HT1080 (cell line): ENCODE measurements around the gene ITGAL. TPM values are rescaled to one million over a fixed set of nuclear protein-coding genes. Genes with fewer than 3 reads are reported as not detected.

Experiments
- DNase-seq: peaks from one replicate; pipeline ENCODE4 v3.0.0-alpha.2; 2015; ENCODE audit warnings: low read depth
- small RNA-seq: library from RNA; depleted of rRNA; stranded (forward); fragments of <200 nt; gene quantifications from one replicate; pipeline ENCODE3, GENCODE V24; 2014
- total RNA-seq: library from RNA; depleted of rRNA; stranded (reverse); fragments of >200 nt; shearing (Covaris generic); gene quantifications from 2 replicates; pipeline ENCODE4 v1.2.3, GENCODE V29; 2014; rRNA removed

Gene ITGAL
- total RNA-seq, 1 experiment from 2014 or later = not detected

- DNase-seq = peak; percentile 15
These were observed 94.8 kb downstream of the ITGAL start for GRCh38 chr16:30567160-30567990.

GRCh38 chr16:30567991-30568638 is 95.6 kb downstream of the ITGAL start:
- DNase-seq = peak; percentile 69

GRCh38 chr16:30569281-30569680 is 96.7 kb downstream of the ITGAL start:
- DNase-seq = no peak

- no peak for DNase-seq
These were observed 97.4 kb downstream of the ITGAL start for GRCh38 chr16:30569746-30570635.

- DNase-seq = no peak
These were observed 98.3 kb downstream of the ITGAL start for GRCh38 chr16:30570636-30571444.

- DNase-seq = peak; percentile 98
These were observed 99.1 kb downstream of the ITGAL start, which contains the start of gene ZNF688 for GRCh38 chr16:30571445-30572322. ZNF688 (minus strand) TSS chr16:30571714; CDS start chr16:30571629, 85 bp downstream.

Small RNA genes within 50 kb of the gene (small RNA-seq; reads per million reads assigned to genes)
- gene MIR4518 (not detected), gene RF00019 (not detected), gene RNU7-61P (0.07 reads per million)

Other genes with a start within 250 kb of the ITGAL start
- 0.79 and 1.4 TPM in 2 replicates for gene NPIPB13, start 224.3 kb upstream of the ITGAL start, total RNA-seq
- gene CD2BP2, start 117.4 kb upstream of the ITGAL start, total RNA-seq = 70.0 and 77.7 TPM in 2 replicates
- 33.4 and 37.2 TPM in 2 replicates for gene TBC1D10B, start 102.2 kb upstream of the ITGAL start, total RNA-seq
- not detected in 2 replicates for gene MYL11, start 97.9 kb upstream of the ITGAL start, total RNA-seq
- gene SEPTIN1, start 90.2 kb upstream of the ITGAL start, total RNA-seq = 0.26 and 0.43 TPM in 2 replicates
- 12.2 and 13.6 TPM in 2 replicates for gene ZNF48, start 77.3 kb upstream of the ITGAL start, total RNA-seq
- 14.0 and 16.1 TPM in 2 replicates for gene ZNF771, start 65.1 kb upstream of the ITGAL start, total RNA-seq
- 47.1 and 71.1 TPM in 2 replicates for gene DCTPP1, start 42.7 kb upstream of the ITGAL start, total RNA-seq
- gene SEPHS2, start 26.9 kb upstream of the ITGAL start, total RNA-seq = 6.8 and 8.2 TPM in 2 replicates
- 67.2 and 76.7 TPM in 2 replicates for gene ZNF768, start 53.8 kb downstream of the ITGAL start, total RNA-seq
- 7.3 and 9.5 TPM in 2 replicates for gene ZNF747, start 62.1 kb downstream of the ITGAL start, total RNA-seq
- 4.4 and 4.9 TPM in 2 replicates for gene ZNF764, start 85.6 kb downstream of the ITGAL start, total RNA-seq
- 6.5 and 7.2 TPM in 2 replicates for gene ZNF688, start 99.0 kb downstream of the ITGAL start, total RNA-seq
- gene ZNF785, start 113.0 kb downstream of the ITGAL start, total RNA-seq = 5.4 and 7.7 TPM in 2 replicates
- gene ZNF689, start 137.6 kb downstream of the ITGAL start, total RNA-seq = 9.5 and 10.6 TPM in 2 replicates
- 11.0 and 26.6 TPM in 2 replicates for gene PRR14, start 178.2 kb downstream of the ITGAL start, total RNA-seq
- 20.0 and 23.1 TPM in 2 replicates for gene FBRS, start 185.7 kb downstream of the ITGAL start, total RNA-seq
- 17.3 and 22.9 TPM in 2 replicates for gene SRCAP, start 226.4 kb downstream of the ITGAL start, total RNA-seq